CD14-positive monocyte (primary cell): ENCODE data around the gene ZNF146. TPM values are rescaled to one million over a fixed set of nuclear protein-coding genes. Genes with fewer than 3 reads are reported as not detected.
A peak's percentile ranks its signal among the peaks of the same experiment; 100 is the strongest.

Experiments
- DNase-seq, 3 donors: peaks; one replicate each; pipeline ENCODE4 v3.0.0-alpha.2; 2011 to 2022
- H2AFZ ChIP-seq: 2 replicates; pipeline ENCODE4 v1.6.0; 2012; ENCODE audit warnings: mild to moderate bottlenecking, low read depth, low read length, inconsistent platforms; ENCODE audit not compliant: insufficient read depth, poor library complexity, severe bottlenecking
- H3K27ac ChIP-seq, 2 donors: 1 replicate in 1 of 2; 2 replicates in 1 of 2; pipeline ENCODE4 v1.5.1; 2012 to 2013; ENCODE audit warnings: low read length in 2 of 2, control low read depth in 1 of 2, inconsistent platforms in 1 of 2, low read depth in 1 of 2, mild to moderate bottlenecking in 1 of 2
- H3K27me3 ChIP-seq, 2 donors: one replicate each; pipeline versions ENCODE4 v1.6.0 to v1.6.1; 2011 to 2013; ENCODE audit warnings: low read length in 2 of 2; ENCODE audit not compliant: control insufficient read depth in 2 of 2, insufficient read depth in 2 of 2
- H3K36me3 ChIP-seq, 2 donors: replicated peaks in 1 of 2; 1 replicate in 1 of 2; 2 replicates in 1 of 2; pipeline versions ENCODE4 v1.5.1 to v1.6.1; 2012 to 2013; ENCODE audit warnings: low read length in 2 of 2, control low read depth in 1 of 2, inconsistent platforms in 1 of 2, mild to moderate bottlenecking in 1 of 2; ENCODE audit not compliant: insufficient read depth in 2 of 2, control insufficient read depth in 1 of 2
- H3K4me1 ChIP-seq, 2 donors: 1 replicate in 1 of 2; 2 replicates in 1 of 2; pipeline versions ENCODE4 v1.5.1 to v1.6.1; 2012 to 2013; ENCODE audit warnings: low read length in 2 of 2, control low read depth in 1 of 2, inconsistent platforms in 1 of 2, mild to moderate bottlenecking in 1 of 2, moderate library complexity in 1 of 2; ENCODE audit not compliant: insufficient read depth in 2 of 2, control insufficient read depth in 1 of 2
- H3K4me2 ChIP-seq: replicated peaks from 2 replicates; pipeline ENCODE3; 2012; ENCODE audit warnings: low read length, moderate library complexity, mild to moderate bottlenecking; ENCODE audit not compliant: poor library complexity, severe bottlenecking; ENCODE audit errors: extremely low read depth
- H3K4me3 ChIP-seq, 3 experiments: fragments of 200-600 bp in 1 of 3; sonication (generic) in 1 of 3; replicated peaks in 1 of 3; 1 replicate in 2 of 3; 2 replicates in 1 of 3; pipeline ENCODE4 v1.5.1; 2011 to 2013; ENCODE audit warnings: low read length in 3 of 3, mild to moderate bottlenecking in 3 of 3, control low read depth in 2 of 3, low read depth in 2 of 3, inconsistent platforms in 1 of 3, moderate library complexity in 1 of 3
- H3K79me2 ChIP-seq: 2 replicates; pipeline ENCODE4 v1.6.0; 2012; ENCODE audit warnings: mild to moderate bottlenecking, control low read depth, inconsistent platforms, low read length, moderate library complexity; ENCODE audit not compliant: insufficient read depth
- H3K9ac ChIP-seq: 2 replicates; pipeline ENCODE4 v1.6.0; 2017; ENCODE audit warnings: low read length, mild to moderate bottlenecking; ENCODE audit not compliant: insufficient read depth, poor library complexity, severe bottlenecking
- H3K9me3 ChIP-seq, 2 donors: replicated peaks in 1 of 2; 1 replicate in 1 of 2; 2 replicates in 1 of 2; pipeline versions ENCODE4 v1.5.1 to v1.6.1; 2012 to 2013; ENCODE audit warnings: low read length in 2 of 2, control low read depth in 1 of 2; ENCODE audit not compliant: control insufficient read depth in 1 of 2, insufficient read depth in 1 of 2
- H4K20me1 ChIP-seq: 2 replicates; pipeline ENCODE4 v1.6.0; 2012; ENCODE audit warnings: mild to moderate bottlenecking, low read length, control low read depth, moderate library complexity; ENCODE audit not compliant: insufficient read depth
- H3K27ac Mint-ChIP-seq, 7 donors: one replicate each; pipeline ENCODE4 v1.8.0; 2020; ENCODE audit warnings: mild to moderate bottlenecking in 7 of 7, mixed read lengths in 7 of 7, moderate library complexity in 6 of 7, inconsistent platforms in 2 of 7
- H3K27me3 Mint-ChIP-seq, 3 donors: one replicate each; pipeline ENCODE4 v1.8.0; 2021 to 2022; ENCODE audit warnings: low read depth in 3 of 3, mild to moderate bottlenecking in 3 of 3, mixed read lengths in 3 of 3, moderate library complexity in 3 of 3, inconsistent platforms in 1 of 3
- H3K36me3 Mint-ChIP-seq, 2 donors: one replicate each; pipeline ENCODE4 v1.8.0; 2020; ENCODE audit warnings: mixed read lengths in 2 of 2, inconsistent platforms in 1 of 2, mild to moderate bottlenecking in 1 of 2
- H3K4me1 Mint-ChIP-seq: one replicate; pipeline ENCODE4 v1.8.0; 2020; ENCODE audit warnings: mild to moderate bottlenecking, mixed read lengths
- H3K4me3 Mint-ChIP-seq, 2 donors: one replicate each; pipeline ENCODE4 v1.8.0; 2020; ENCODE audit warnings: mild to moderate bottlenecking in 2 of 2, mixed read lengths in 2 of 2, moderate library complexity in 1 of 2
- H3K9me3 Mint-ChIP-seq, 7 donors: one replicate each; pipeline ENCODE4 v1.8.0; 2020 to 2022; ENCODE audit warnings: mixed read lengths in 7 of 7, mild to moderate bottlenecking in 6 of 7, moderate library complexity in 6 of 7, inconsistent platforms in 2 of 7
- CTCF ChIP-seq: fragments of 200-600 bp; IDR thresholded peaks from one replicate; pipeline ENCODE4 v1.8.0; 2022; ENCODE audit warnings: antibody characterized with exemption, mild to moderate bottlenecking
- WGBS: methylation state at CpG from one replicate; pipeline ENCODE4 v1.1.5; 2013; ENCODE audit warnings: missing lambda C conversion rate; ENCODE audit not compliant: insufficient coverage; 5-methylcytosine and 5-hydroxymethylcytosine counted together
- intact Hi-C, 2 donors: fragments of 100-400 bp; cut with micrococcal nuclease; formaldehyde crosslinking; loops; one replicate each; pipeline versions ENCODE4 v1.15.0 to v1.15.1; 2023
- polyA plus RNA-seq, 3 donors: library from polyadenylated mRNA; depleted of rRNA in 1 of 3; unstranded in 2 of 3; stranded (reverse) in 1 of 3; fragments of 300-500 nt in 2 of 3; fragments of >200 nt in 1 of 3; fragmentation: Illumina TruSeq in 2 of 3; gene quantifications; 1 replicate in 2 of 3; 2 replicates in 1 of 3; pipeline ENCODE4 v1.2.3, GENCODE V29; 2012 to 2021

The ZNF146 gene
- polyA plus RNA-seq, 3 donors: 12.2 to 26.5 (median 15.8) TPM

DNA sequence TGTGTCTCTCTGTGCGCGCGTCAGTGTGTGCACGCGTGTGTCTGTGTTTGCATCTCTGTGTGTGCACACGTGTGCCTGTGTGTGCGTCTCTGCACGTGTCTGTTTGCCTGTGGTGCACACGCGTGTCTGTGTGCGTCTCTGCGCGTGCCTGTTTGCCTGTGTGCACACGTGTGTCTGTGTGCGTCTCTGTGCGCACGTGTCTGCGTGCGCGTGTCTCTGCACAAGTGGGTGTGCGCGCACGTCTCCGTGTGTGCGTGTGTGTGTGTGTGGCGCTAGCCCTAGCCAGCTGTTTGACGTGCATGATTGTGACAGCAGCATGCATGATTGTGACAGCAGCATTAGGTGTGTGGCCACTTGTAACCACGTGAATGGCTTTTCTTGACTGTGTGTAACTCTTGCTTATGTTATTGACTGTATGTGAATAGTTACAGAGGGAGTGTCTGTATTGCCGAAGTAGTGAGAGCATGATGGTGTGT is 31.1 kb downstream of the ZNF146 start:
- WGBS: 53% methylated on average over 28 of the region's 29 CpGs
- Mint-ChIP-seq H3K27me3 (peaks cover 8 to 21% (median 20%) of the 10 kb centered on the region in 3 donors), H3K27ac (peak overlapping the region in 1 of 7 donors; percentile 14), H3K9me3 (peaks cover 44 to 89% (median 81%) of the 10 kb centered on the region in 7 donors), H3K36me3 (peaks cover 2 to 4% of the 10 kb centered on the region in 2 donors), H3K4me1 (no peaks in the 10 kb centered on the region), H3K4me3 (peak overlapping the region in 1 of 2 donors; percentile 47)
- Histone ChIP-seq H3K4me3 (no peak overlapping the region), H2AFZ (no peak overlapping the region), H3K79me2 (no peaks in the 10 kb centered on the region), H3K9me3 (peaks cover 72 to 79% of the 10 kb centered on the region in 2 donors), H3K9ac (no peak overlapping the region), H3K27ac (no peak overlapping the region), H3K36me3 (no peaks in the 10 kb centered on the region), H3K27me3 (peaks cover 0 to 14% of the 10 kb centered on the region in 2 donors), H4K20me1 (no peaks in the 10 kb centered on the region), H3K4me1 (no peaks in the 10 kb centered on the region), H3K4me2 (no peak overlapping the region)
- DNase-seq: no peak
- intact Hi-C loops: no loop called here
- no peak for TF ChIP-seq CTCF

GRCh38 chr19:36252047-36252446 is 37.1 kb downstream of the ZNF146 start:
- H2AFZ ChIP-seq: no peak overlapping the region
- H3K79me2 ChIP-seq: no peaks in the 10 kb centered on the region
- Mint-ChIP-seq H3K4me1 (no peaks in the 10 kb centered on the region), H3K36me3 (no peaks in the 10 kb centered on the region), H3K9me3 (peaks cover 29 to 68% (median 51%) of the 10 kb centered on the region in 7 donors), H3K27ac (no peak overlapping the region), H3K27me3 (peaks cover 0 to 4% (median 4%) of the 10 kb centered on the region in 3 donors), H3K4me3 (no peak overlapping the region)
- no peaks in the 10 kb centered on the region for H3K4me1 ChIP-seq
- no CpG with 5 or more reads among the region's 1 CpG for whole genome bisulfite sequencing
- H3K9ac ChIP-seq: no peak overlapping the region
- no peak for DNase-seq
- H3K4me2 ChIP-seq: no peak overlapping the region
- intact Hi-C loops: no loop called here
- H3K27ac ChIP-seq: no peak overlapping the region
- no peaks in the 10 kb centered on the region for H3K27me3 ChIP-seq
- H3K4me3 ChIP-seq: no peak overlapping the region
- H3K36me3 ChIP-seq: no peaks in the 10 kb centered on the region
- no peaks in the 10 kb centered on the region for H4K20me1 ChIP-seq
- peaks cover 69 to 76% of the 10 kb centered on the region in 2 donors for H3K9me3 ChIP-seq
- no peak for TF ChIP-seq CTCF
